Cardiac septum (tissue), 1 donor: Measurements from ENCODE around the gene CSNK1G1. TPM values are rescaled to one million over a fixed set of nuclear protein-coding genes. Genes with fewer than 3 reads are reported as not detected.
"Not testable (repeated sequence)": the region's sequence is repeated elsewhere in the genome, so short reads cannot be mapped to it uniquely, and the experiment has no call there.

Source experiments
- DNase-seq: peaks from one replicate; pipeline ENCODE4 v3.0.0-alpha.2; 2020; ENCODE audit warnings: low spot score
- intact Hi-C: fragments of 100-400 bp; cut with DNase I; formaldehyde crosslinking; loops from one replicate; pipeline ENCODE4 v1.14.0; 2022
- total RNA-seq: library from RNA; stranded (reverse); fragmentation: NEBNext Ultra II Directional; extraction: Animal tissue kit (Norgen Biotek cat#: 25700); gene quantifications from one replicate; pipeline ENCODE4 v1.2.1, GENCODE V29; 2021
- donor health status: DM: no; HTN: no; CAD: no.

CSNK1G1 gene
- total RNA-seq, 1 donor from 2014 or later, result 8.3 TPM

DNA sequence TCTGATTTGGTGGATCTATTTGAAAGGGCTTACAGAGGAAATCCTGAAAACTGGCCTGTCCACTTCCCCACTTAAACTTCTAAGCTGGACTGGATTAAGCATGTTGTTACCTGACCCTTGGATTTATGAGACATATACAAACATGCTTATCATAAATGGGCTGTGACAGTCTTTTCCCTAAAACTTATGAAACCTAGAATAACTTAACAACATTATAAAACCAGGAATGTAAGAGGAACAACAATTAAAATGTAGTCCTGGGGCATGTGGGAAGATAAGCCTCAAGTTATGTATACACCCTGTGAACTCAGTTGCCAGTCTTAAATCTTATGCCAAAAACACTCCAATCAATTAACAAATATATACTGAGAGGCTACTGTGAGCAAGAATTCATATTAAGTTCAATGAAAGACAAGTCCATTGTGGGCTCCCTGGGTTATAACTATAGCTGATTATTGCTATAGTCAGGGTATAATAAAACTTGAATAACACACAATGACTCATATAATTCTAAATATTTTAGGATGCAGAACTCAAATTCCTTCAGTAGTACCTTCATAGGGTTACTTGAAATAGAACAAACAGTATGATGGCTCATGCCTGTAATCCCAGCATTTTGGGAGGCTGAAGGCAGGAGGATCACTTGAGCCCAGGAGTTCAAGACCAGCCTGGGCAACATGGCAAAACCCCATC lies 105.9 kb downstream of the CSNK1G1 start:
- DNase-seq, result no peak
- intact Hi-C loops, result no loop called here

GRCh38 chr15:64249406-64249805 lies 106.6 kb downstream of the CSNK1G1 start:
- no peak for DNase-seq
- intact Hi-C loops, result no loop called here

DNA sequence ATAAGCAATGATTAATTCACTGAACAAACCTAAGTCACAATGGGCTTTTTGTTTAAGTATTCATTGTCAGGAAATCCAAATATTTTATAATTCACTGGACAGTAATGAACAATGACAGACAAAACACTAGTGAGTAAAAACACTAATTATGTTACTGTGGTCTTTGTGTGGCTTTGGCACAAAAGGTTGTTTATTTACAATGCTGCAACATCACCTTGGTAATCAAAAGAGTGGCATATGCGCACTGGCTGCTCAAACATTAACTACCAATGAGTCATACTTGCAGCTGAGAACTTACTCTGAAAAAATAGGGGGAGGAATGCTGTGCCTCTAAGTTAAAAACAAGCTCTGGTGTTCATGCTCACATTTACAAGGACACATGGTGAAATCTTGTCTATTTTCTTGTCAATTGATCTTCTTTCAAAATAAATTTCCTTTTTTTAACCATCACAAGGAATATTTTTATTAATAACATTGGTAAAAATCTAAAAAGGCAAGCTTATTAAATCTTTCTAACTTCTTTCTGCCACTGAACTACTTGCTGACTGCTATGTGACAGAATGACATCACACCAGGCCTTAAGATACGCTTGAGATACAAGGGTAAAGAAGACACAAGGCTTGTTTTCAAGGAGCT lies 107.9 kb downstream of the CSNK1G1 start:
- DNase-seq, result no peak
- intact Hi-C loops, result no loop called here

GRCh38 chr15:64247535-64247905 lies 108.5 kb downstream of the CSNK1G1 start:
- intact Hi-C loops, result no loop called here
- no peak for DNase-seq

- no peak for DNase-seq
- intact Hi-C loops, result no loop called here
Measured at GRCh38 chr15:64246364-64247189, 109.4 kb downstream of the CSNK1G1 start.

- DNase-seq, result no peak
- intact Hi-C loops, result no loop called here
Measured at GRCh38 chr15:64245405-64245804, 110.6 kb downstream of the CSNK1G1 start.

DNA sequence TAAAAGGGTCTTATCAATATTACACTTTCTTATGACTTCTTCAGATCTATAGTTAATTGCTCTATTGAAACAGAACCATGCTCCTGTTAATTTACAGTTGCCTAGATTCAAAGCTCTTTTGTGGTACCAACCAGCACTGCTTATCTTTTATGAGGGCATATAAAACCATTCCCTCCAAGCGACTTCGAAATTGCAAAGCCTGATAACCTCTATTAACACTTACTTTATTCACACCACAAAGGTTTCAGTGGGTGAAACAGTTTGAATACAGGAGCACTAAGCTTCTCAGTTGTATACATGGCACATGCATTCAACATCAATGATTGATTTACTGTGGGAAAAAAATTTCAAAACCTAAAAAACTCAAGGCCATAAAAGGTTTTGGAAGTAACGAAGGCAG lies 118.3 kb downstream of the CSNK1G1 start:
- intact Hi-C loops, result no loop called here
- no peak for DNase-seq

- intact Hi-C loops, result no loop called here
- no peak for DNase-seq
Measured at GRCh38 chr15:64236156-64236894, 119.6 kb downstream of the CSNK1G1 start.

DNA sequence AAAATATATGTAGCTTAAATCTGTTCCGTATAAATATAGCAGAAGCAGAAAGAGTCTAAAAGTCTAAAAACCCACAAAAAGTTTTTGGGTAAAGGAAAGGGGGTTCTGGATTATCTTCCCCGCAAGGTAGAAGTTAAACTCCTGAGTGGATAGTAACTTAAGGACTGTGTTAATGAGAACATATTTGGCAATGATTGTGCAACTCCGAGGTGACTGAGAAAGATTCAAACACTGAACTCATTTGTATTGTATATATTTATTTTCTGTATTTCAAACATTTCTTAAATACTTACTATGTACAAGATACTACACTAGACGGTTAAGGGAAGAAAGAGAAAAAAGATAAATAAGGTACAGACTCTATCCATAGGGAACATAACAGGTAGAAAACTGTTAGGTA lies 120.4 kb downstream of the CSNK1G1 start:
- DNase-seq, result no peak
- intact Hi-C loops, result no loop called here

DNA sequence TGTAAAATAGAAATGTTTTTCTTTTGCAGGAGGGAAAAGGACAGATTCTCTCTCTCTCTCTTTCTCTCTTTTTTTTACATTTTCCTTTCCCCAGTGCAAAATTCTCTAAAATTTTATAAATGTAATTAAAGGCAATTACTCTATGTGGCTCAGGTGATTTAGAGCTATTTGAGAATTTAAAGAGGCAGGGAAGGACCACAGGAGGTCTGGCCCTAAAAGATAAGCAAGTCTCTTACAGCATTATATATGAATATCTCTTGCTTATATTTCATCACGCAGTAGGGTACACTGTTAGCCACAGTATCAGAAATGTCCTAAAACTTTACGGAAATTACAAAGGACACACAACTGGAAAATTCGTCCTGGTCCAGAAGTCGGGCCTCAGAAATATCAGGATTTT lies 122.7 kb downstream of the CSNK1G1 start:
- no peak for DNase-seq
- intact Hi-C loops, result no loop called here

GRCh38 chr15:64232400-64232799 lies 123.6 kb downstream of the CSNK1G1 start:
- intact Hi-C loops, result no loop called here
- no peak for DNase-seq

- intact Hi-C loops, result loop anchor here (10.0 kb wide), 1 partner anchor 56 kb away; no protein-coding TSS in a partner anchor
Measured at GRCh38 chr15:64229129-64229724, 126.7 kb downstream of the CSNK1G1 start.

DNA sequence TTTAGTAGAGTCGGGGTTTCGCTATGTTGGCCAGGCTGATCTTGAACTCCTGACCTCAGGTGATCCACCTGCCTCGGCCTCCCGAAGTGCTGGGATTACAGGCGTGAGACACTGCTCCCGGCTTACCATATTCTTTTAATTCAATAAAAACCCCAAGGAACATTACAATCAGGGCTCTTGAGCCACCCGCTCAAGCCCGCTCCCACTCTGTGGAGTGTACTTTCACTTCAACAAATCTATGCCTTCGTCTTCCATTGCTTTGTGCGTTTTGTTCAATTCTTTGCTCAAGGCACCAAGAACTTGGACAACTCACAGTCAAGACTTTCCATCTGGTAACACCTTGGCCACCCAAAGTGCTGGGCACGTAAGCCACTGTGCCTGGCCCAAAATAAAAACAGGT lies 130.2 kb downstream of the CSNK1G1 start:
- intact Hi-C loops, result loop anchor here (10.0 kb wide), 1 partner anchor 59 kb away; no protein-coding TSS in a partner anchor
- DNase-seq, result no peak

More at GRCh38 chr15:64229129-64229724, 126.7 kb downstream of the CSNK1G1 start:
- DNase-seq, result no peak

- intact Hi-C loops, result loop anchor here (10.0 kb wide), 1 partner anchor 60 kb away; no protein-coding TSS in a partner anchor
- no peak for DNase-seq
Measured at GRCh38 chr15:64224511-64224910, 131.5 kb downstream of the CSNK1G1 start.

DNA sequence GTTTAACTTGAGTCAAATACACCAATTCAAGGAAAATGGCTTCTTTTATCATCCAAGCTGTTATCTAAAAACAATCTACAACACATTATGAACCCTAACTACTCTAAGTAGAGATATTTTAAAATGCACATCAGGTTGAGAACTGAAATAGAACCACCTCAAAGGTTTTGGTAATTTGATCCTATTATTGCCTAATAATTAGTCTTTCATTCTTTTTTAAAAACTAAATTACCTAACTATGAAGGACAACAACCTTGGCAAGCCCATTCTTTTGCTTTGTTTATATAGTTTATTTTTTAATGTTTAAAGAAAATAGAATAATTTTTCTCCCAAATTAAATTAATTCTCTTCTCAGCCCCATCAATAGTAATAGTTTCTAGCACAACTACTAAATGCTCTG lies 132.1 kb downstream of the CSNK1G1 start:
- no peak for DNase-seq
- intact Hi-C loops, result loop anchor here (10.0 kb wide), 1 partner anchor 61 kb away; no protein-coding TSS in a partner anchor

DNA sequence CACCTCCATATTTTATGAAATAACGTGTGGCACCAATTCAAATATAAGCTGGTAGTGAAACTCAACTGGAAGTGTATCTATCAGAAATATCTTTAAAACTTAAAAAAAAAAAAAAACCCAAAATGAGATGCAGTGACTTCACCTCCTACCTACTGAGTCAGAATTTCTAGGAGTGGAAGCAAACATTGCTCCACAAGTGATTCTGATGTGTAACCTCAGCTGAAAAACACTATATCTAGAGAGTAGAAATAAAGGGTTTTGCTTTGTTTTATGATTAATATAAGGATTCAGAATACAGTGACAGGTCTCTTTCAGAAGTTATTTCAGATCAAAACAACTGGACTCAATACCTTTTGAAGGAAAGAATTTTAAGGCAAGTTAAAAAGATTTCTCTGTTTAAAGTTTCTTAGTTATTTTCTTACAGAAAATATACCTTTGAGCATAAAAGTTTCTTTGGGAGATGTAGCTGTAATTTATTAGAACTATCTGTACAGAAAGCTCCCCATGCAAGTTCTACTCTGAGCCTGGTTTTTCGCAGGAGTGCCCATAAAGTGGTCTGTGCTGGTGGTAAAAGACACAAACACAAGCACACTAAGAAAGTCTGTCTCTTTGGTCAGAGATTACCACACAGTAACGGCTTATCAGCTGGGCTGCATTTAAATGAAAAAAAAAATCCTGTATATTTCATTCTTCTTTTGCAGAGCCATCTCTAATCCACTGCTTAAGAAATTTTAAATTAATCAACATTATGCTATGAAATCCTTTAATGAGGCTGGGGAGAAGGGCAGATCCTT lies 133.2 kb downstream of the CSNK1G1 start:
- no peak for DNase-seq
- intact Hi-C loops, result loop anchor here (10.0 kb wide), 1 partner anchor 62 kb away; no protein-coding TSS in a partner anchor

DNA sequence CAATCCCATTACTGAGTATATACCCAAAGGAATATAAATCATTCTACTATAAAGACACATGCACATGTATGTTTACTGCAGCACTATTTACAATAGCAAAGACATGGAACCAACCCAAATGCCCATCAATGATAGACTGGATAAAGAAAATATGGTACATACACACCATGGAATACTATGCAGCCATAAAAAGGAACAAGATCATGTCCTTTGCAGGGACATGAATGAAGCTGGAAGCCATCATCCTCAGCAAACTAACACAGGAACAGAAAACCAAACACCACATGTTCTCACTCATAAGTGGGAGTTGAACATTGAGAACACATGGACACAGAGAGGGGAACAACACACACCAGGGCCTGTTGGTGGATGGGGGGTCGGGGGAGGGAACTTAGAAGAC lies 134.1 kb downstream of the CSNK1G1 start:
- DNase-seq, result not testable (repeated sequence)

GRCh38 chr15:64217429-64217750 lies 138.6 kb downstream of the CSNK1G1 start:
- intact Hi-C loops, DNase-seq: not testable (repeated sequence)

More for the DNA sequence above, 134.1 kb downstream of the CSNK1G1 start:
- intact Hi-C loops, result loop anchor here (10.0 kb wide), 1 partner anchor 63 kb away; no protein-coding TSS in a partner anchor
